Measurements from ENCODE around the gene MYCBP2.

GRCh38 chr13:77225946-77226345 is 100.9 kb downstream of the MYCBP2 start:
- TF ChIP-seq ZC3H11A (IDR thresholded peaks at IDR 0.05) (no peak), PHF8 (IDR thresholded peaks at IDR 0.05; ENCODE audit: borderline replicate concordance, low read depth) (no peak), TFCP2L1 (CRISPR knock-in tag; IDR thresholded peaks at IDR 0.05) (no peak), POLR2A (IDR thresholded peaks at IDR 0.05; ENCODE audit: low read length) (no peak), RCOR1 (IDR thresholded peaks at IDR 0.05; ENCODE audit: low read depth, low read length) (no peak), MAX (IDR thresholded peaks at IDR 0.05) (no peak), REST (IDR thresholded peaks at IDR 0.05) (no peak), EP300 (IDR thresholded peaks at IDR 0.05) (no peak), MAFK (IDR thresholded peaks at IDR 0.05; ENCODE audit: partially characterized antibody) (no peak), JUNB (IDR thresholded peaks at IDR 0.05) (no peak)
- TF ChIP-seq, protein P1, sequence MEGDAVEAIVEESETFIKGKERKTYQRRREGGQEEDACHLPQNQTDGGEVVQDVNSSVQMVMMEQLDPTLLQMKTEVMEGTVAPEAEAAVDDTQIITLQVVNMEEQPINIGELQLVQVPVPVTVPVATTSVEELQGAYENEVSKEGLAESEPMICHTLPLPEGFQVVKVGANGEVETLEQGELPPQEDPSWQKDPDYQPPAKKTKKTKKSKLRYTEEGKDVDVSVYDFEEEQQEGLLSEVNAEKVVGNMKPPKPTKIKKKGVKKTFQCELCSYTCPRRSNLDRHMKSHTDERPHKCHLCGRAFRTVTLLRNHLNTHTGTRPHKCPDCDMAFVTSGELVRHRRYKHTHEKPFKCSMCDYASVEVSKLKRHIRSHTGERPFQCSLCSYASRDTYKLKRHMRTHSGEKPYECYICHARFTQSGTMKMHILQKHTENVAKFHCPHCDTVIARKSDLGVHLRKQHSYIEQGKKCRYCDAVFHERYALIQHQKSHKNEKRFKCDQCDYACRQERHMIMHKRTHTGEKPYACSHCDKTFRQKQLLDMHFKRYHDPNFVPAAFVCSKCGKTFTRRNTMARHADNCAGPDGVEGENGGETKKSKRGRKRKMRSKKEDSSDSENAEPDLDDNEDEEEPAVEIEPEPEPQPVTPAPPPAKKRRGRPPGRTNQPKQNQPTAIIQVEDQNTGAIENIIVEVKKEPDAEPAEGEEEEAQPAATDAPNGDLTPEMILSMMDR (IDR thresholded peaks at IDR 0.05) = no peak
- TF ChIP-seq, protein P2, sequence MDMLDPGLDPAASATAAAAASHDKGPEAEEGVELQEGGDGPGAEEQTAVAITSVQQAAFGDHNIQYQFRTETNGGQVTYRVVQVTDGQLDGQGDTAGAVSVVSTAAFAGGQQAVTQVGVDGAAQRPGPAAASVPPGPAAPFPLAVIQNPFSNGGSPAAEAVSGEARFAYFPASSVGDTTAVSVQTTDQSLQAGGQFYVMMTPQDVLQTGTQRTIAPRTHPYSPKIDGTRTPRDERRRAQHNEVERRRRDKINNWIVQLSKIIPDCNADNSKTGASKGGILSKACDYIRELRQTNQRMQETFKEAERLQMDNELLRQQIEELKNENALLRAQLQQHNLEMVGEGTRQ (IDR thresholded peaks at IDR 0.05) = no peak
